CD4-positive, alpha-beta T cell (primary cell): ENCODE data around the gene RBM18. TPM values are rescaled to one million over a fixed set of nuclear protein-coding genes. Genes with fewer than 3 reads are reported as not detected.

Experiments used
- ATAC-seq: fragments of 200-7000 bp; cut with Tn5 transposase; one replicate; pipeline ENCODE4 v1.10.0; 2022; ENCODE audit warnings: mild to moderate bottlenecking; ENCODE audit not compliant: poor library complexity
- CTCF ChIA-PET: fragments of 350-600 bp; sonication (Branson Sonifier 250); formaldehyde crosslinking; loops from one replicate; lab custom pipeline; 2021; ENCODE audit warnings: antibody characterized with exemption, inconsistent platforms; lab: Charles Lee
- POLR2A ChIA-PET: fragments of 350-600 bp; sonication (Branson Sonifier 250); formaldehyde crosslinking; loops from one replicate; lab custom pipeline; 2021; ENCODE audit warnings: antibody characterized with exemption, inconsistent platforms; lab: Charles Lee
- DNase-seq, 14 experiments: peaks; one replicate each; pipeline ENCODE4 v3.0.0-alpha.2; 2013 to 2020; ENCODE audit warnings: mixed read lengths in 2 of 14
- H3K27ac ChIP-seq, 2 donors: one replicate each; pipeline versions ENCODE4 v1.5.1 to v1.7.0; 2013; ENCODE audit warnings: low read length in 2 of 2, low read depth in 1 of 2, mild to moderate bottlenecking in 1 of 2
- H3K27me3 ChIP-seq, 2 experiments: 1 replicate in 1 of 2; 2 replicates in 1 of 2; pipeline versions ENCODE4 v1.6.1 to v1.7.0; 2013; ENCODE audit warnings: low read length in 2 of 2, control low read depth in 1 of 2, mild to moderate bottlenecking in 1 of 2, moderate library complexity in 1 of 2; ENCODE audit not compliant: insufficient read depth in 2 of 2, control insufficient read depth in 1 of 2
- H3K36me3 ChIP-seq: one replicate; pipeline ENCODE4 v1.6.1; 2013; ENCODE audit warnings: low read length, control low read depth; ENCODE audit not compliant: insufficient read depth
- H3K4me1 ChIP-seq: one replicate; pipeline ENCODE4 v1.6.1; 2013; ENCODE audit warnings: low read length, control low read depth; ENCODE audit not compliant: insufficient read depth
- H3K4me3 ChIP-seq: one replicate; pipeline ENCODE4 v1.5.1; 2013; ENCODE audit warnings: mild to moderate bottlenecking, low read length, moderate library complexity
- H3K9me3 ChIP-seq, 2 experiments: 1 replicate in 1 of 2; 2 replicates in 1 of 2; pipeline versions ENCODE4 v1.6.1 to v1.7.0; 2013; ENCODE audit warnings: low read length in 2 of 2, mild to moderate bottlenecking in 2 of 2, control low read depth in 1 of 2, moderate library complexity in 1 of 2; ENCODE audit not compliant: control insufficient read depth in 1 of 2, insufficient read depth in 1 of 2
- H3K27ac Mint-ChIP-seq: one replicate; pipeline ENCODE4 v1.8.0; 2020; ENCODE audit warnings: mixed read lengths
- H3K27me3 Mint-ChIP-seq: one replicate; pipeline ENCODE4 v1.8.0; 2021; ENCODE audit warnings: mixed read lengths
- H3K36me3 Mint-ChIP-seq: one replicate; pipeline ENCODE4 v1.8.0; 2021; ENCODE audit warnings: low read depth, mixed read lengths
- H3K4me1 Mint-ChIP-seq: one replicate; pipeline ENCODE4 v1.8.0; 2021; ENCODE audit warnings: low read depth, mixed read lengths
- H3K4me3 Mint-ChIP-seq: one replicate; pipeline ENCODE4 v1.8.0; 2020; ENCODE audit warnings: mild to moderate bottlenecking, mixed read lengths
- H3K9me3 Mint-ChIP-seq: one replicate; pipeline ENCODE4 v1.8.0; 2020; ENCODE audit warnings: mixed read lengths
- intact Hi-C, 2 experiments: fragments of 100-400 bp; cut with DNase I in 1 of 2; cut with micrococcal nuclease in 1 of 2; formaldehyde crosslinking; loops; one replicate each; pipeline versions ENCODE4 v1.15.1 to v1.9.0; 2023 to 2025; cut with DNase I, micrococcal nuclease
- total RNA-seq, 174 experiments: library from RNA in 2 of 174; stranded (reverse) in 2 of 174; gene quantifications; one replicate each; pipeline ENCODE4 v1.2.3 and lab custom pipeline; 2021 to 2026
- TF ChIP-seq, protein P1 (sequence below): fragments of 200-600 bp; IDR thresholded peaks from one replicate; pipeline ENCODE4 v1.8.0; 2022; ENCODE audit warnings: antibody characterized with exemption, mild to moderate bottlenecking

RBM18 gene
- total RNA-seq, 2 experiments from 2014 or later = 25.9 to 27.0 TPM

DNA sequence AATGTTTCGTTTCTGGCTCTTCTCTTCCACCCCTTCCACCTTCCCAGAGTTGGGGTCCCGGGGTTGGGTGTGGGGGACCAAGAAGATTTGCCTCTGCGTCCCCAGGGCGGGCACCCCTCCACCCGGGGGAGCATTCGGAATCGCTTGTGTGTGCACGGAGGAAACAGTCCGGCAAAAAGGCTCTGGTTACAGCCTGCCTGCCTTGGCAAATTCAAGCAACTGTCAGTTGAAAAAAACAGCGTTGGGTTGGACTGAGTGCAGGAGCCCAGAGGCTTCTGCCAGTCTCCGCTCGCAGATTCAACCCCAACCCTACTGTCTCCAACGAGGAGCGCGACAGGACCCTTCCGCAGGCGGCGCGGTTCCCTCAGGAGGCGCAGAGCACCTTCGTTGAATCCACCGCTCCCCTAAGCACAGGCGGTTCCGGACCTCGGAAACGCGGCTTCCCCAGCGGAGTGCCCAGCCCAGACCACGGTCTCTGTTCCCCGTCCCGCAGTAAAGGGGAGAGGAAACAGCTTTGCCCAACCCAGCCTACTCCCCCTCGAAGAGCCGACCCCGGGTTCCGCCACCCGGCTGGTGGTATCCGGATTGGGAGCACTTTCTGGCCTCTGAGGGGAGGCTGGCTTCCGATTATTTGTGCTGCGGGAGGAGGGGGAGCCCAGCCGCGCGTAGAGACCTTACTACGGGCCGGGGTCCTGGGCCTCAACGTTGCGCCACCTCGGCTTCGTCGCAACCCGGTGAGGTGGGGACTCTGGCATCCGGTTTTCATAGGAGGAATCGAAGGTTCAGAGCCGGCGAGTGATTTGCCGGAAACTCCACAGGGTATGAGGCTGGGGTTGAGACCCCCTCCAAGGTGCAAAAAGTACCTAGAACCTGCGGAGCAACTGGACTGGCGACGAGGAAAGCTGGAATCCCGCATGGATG lies 45.4 kb downstream of the RBM18 start:
- Mint-ChIP-seq H3K4me3 (peak overlapping the region; percentile 58), H3K4me1 (peaks cover 28% of the 10 kb centered on the region), H3K27ac (no peak overlapping the region), H3K36me3 (no peaks in the 10 kb centered on the region), H3K27me3 (peaks cover 99% of the 10 kb centered on the region), H3K9me3 (no peaks in the 10 kb centered on the region)
- intact Hi-C loops = no loop called here
- peaks cover 0 to 33% of the 10 kb centered on the region in 2 experiments for H3K9me3 ChIP-seq
- ATAC-seq (no peak), DNase-seq (peak in 1 of 14 experiments; percentile 30)
- TF ChIP-seq, protein P1, sequence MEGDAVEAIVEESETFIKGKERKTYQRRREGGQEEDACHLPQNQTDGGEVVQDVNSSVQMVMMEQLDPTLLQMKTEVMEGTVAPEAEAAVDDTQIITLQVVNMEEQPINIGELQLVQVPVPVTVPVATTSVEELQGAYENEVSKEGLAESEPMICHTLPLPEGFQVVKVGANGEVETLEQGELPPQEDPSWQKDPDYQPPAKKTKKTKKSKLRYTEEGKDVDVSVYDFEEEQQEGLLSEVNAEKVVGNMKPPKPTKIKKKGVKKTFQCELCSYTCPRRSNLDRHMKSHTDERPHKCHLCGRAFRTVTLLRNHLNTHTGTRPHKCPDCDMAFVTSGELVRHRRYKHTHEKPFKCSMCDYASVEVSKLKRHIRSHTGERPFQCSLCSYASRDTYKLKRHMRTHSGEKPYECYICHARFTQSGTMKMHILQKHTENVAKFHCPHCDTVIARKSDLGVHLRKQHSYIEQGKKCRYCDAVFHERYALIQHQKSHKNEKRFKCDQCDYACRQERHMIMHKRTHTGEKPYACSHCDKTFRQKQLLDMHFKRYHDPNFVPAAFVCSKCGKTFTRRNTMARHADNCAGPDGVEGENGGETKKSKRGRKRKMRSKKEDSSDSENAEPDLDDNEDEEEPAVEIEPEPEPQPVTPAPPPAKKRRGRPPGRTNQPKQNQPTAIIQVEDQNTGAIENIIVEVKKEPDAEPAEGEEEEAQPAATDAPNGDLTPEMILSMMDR = no peak
- no peaks in the 10 kb centered on the region for H3K36me3 ChIP-seq
- POLR2A ChIA-PET = no interaction called here
- H3K4me1 ChIP-seq = peaks cover 29% of the 10 kb centered on the region
- peak overlapping the region; percentile 30 for H3K4me3 ChIP-seq
- H3K27ac ChIP-seq = no peak overlapping the region
- H3K27me3 ChIP-seq = peaks cover 68 to 78% of the 10 kb centered on the region in 2 experiments
- CTCF ChIA-PET = no interaction called here

DNA sequence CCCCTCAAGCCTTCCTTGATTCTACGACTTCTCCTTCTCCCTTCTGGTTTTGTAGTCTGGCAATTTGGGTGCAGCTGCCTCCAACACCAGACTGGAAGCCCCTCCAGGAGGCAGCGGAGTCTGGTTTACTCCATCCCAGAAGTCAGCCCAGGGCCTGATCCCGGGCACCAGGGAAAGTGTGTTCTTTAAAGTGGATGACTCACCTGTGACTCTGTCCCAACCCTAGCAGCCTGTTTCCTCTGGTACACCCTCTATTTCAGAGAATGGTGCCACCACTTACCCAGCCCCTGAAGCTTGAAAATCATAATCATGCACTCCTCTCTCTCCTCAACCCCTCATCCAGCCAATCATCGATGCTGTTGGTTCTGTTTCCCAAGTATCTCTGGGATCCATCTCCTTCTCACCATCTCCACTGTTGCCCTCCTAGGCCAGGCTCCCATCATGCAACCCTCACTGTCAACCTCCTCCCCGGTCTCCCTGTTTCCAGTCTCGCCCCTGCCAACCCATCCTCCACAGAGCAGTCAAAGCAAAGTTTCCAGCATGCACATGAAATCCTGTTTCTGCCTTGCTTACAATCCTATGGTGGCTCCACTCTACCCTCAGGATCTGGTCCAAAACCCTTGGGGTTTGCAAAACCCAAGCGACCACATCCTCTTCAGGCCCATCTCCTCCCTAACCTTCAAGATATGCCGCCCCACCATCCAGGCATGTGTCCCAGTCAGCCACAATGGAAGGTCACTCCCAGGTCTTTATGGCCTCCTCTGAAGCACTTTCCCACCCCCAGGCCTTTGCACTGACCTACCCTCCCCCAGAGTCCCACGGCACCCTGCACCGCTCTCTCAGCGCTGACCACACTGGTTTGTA lies 46.3 kb downstream of the RBM18 start:
- DNase-seq (peak in 1 of 14 experiments; percentile 5), ATAC-seq (no peak)
- H3K4me1 ChIP-seq = peaks cover 35% of the 10 kb centered on the region
- intact Hi-C loops = no loop called here
- ChIA-PET CTCF (no interaction called here), POLR2A (no interaction called here)
- H3K4me3 ChIP-seq = no peak overlapping the region
- Mint-ChIP-seq H3K27me3 (peaks cover 94% of the 10 kb centered on the region), H3K27ac (no peak overlapping the region), H3K4me3 (peak overlapping the region; percentile 22), H3K36me3 (no peaks in the 10 kb centered on the region), H3K4me1 (peaks cover 28% of the 10 kb centered on the region), H3K9me3 (no peaks in the 10 kb centered on the region)
- H3K9me3 ChIP-seq = peaks cover 0 to 38% of the 10 kb centered on the region in 2 experiments
- peaks cover 67 to 76% of the 10 kb centered on the region in 2 experiments for H3K27me3 ChIP-seq
- H3K36me3 ChIP-seq = no peaks in the 10 kb centered on the region
- TF ChIP-seq, protein P1 = no peak
- H3K27ac ChIP-seq = no peak overlapping the region

DNA sequence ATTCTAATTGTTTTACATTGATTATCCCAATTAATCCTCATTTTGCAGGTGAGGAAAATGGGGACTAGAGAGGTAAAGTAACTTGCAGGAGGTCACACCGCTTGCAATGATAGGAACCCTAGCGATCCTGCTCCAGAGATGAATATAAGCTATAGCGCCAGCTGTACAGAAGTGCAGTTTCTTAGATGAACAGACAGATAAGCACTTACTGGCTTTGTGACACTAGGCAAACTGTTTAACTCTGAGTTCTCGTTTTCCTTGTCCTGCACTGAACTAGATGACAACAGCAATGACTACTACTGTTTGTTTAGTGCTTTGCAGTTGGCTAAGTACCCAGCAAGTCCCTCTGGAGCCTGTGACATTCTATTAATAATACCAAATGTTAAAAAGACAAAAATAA lies 47.0 kb downstream of the RBM18 start:
- Mint-ChIP-seq H3K4me3 (no peak overlapping the region), H3K4me1 (peaks cover 28% of the 10 kb centered on the region), H3K27ac (no peak overlapping the region), H3K27me3 (peaks cover 94% of the 10 kb centered on the region), H3K9me3 (no peaks in the 10 kb centered on the region), H3K36me3 (no peaks in the 10 kb centered on the region)
- CTCF ChIA-PET = no interaction called here
- ATAC-seq (no peak), DNase-seq (no peak)
- Histone ChIP-seq H3K27ac (no peak overlapping the region), H3K36me3 (no peaks in the 10 kb centered on the region), H3K9me3 (peaks cover 0 to 41% of the 10 kb centered on the region in 2 experiments), H3K4me1 (peaks cover 39% of the 10 kb centered on the region), H3K4me3 (no peak overlapping the region), H3K27me3 (peaks cover 70 to 77% of the 10 kb centered on the region in 2 experiments)
- POLR2A ChIA-PET = no interaction called here
- TF ChIP-seq, protein P1 = no peak
- intact Hi-C loops = no loop called here
